ENCODE data around the gene SAMD1. TPM values are rescaled to one million over a fixed set of nuclear protein-coding genes. Genes with fewer than 3 reads are reported as not detected.

SAMD1 gene
- total and polyA plus RNA-seq, 9 of the 15 experiments (the other 6 are each of a cell fraction or from before 2014, with no cell fraction given) = 2.9 to 96.0 (median 43.5) TPM

GRCh38 chr19:14113762-14114414, 23.3 kb upstream of the SAMD1 start (continued):
- TF ChIP-seq E2F1 (CRISPR knock-in tag; IDR thresholded peaks at IDR 0.05) (0 out of 2 replicates have a peak, but pooled peaks have one; percentile 22), E2F4 (CRISPR knock-in tag; IDR thresholded peaks at IDR 0.05; ENCODE audit: low read depth) (no peak), ZNF165 (CRISPR knock-in tag; IDR thresholded peaks at IDR 0.05; ENCODE audit: borderline replicate concordance) (no peak), ZNF518B (CRISPR knock-in tag; IDR thresholded peaks at IDR 0.05) (no peak), ZNF224 (CRISPR knock-in tag; IDR thresholded peaks at IDR 0.05) (no peak), CEBPG (CRISPR knock-in tag; IDR thresholded peaks at IDR 0.05) (no peak), CEBPG (tag; conservative IDR thresholded peaks at IDR 0.05 in 1 of 2, IDR thresholded peaks at IDR 0.05 in 1 of 2) (no peak), SRSF1 (IDR thresholded peaks at IDR 0.05; ENCODE audit: low read depth, low read length) (no peak), MAFG (tag; conservative IDR thresholded peaks at IDR 0.05) (no peak), SMAD3 (CRISPR knock-in tag; conservative IDR thresholded peaks at IDR 0.05) (no peak), KDM5B (IDR thresholded peaks at IDR 0.05; ENCODE audit: insufficient replicate concordance, low read depth, low read length) (no peak), ZNF197 (CRISPR knock-in tag; IDR thresholded peaks at IDR 0.05; ENCODE audit: low read depth) (no peak), PRMT5 (CRISPR knock-in tag; IDR thresholded peaks at IDR 0.05) (no peak), ARID3B (CRISPR knock-in tag; IDR thresholded peaks at IDR 0.05; ENCODE audit: borderline replicate concordance) (no peak), RAD51 (IDR thresholded peaks at IDR 0.05; ENCODE audit: borderline replicate concordance, low read depth) (peak; percentile 16; the same call in 1 of the 2 replicates), PHTF2 (CRISPR knock-in tag; IDR thresholded peaks at IDR 0.05) (no peak), E2F8 (IDR thresholded peaks at IDR 0.05; ENCODE audit: low read depth, partially characterized antibody) (no peak)
